Measurements from ENCODE around the gene AFAP1L2.

Gene AFAP1L2

DNA sequence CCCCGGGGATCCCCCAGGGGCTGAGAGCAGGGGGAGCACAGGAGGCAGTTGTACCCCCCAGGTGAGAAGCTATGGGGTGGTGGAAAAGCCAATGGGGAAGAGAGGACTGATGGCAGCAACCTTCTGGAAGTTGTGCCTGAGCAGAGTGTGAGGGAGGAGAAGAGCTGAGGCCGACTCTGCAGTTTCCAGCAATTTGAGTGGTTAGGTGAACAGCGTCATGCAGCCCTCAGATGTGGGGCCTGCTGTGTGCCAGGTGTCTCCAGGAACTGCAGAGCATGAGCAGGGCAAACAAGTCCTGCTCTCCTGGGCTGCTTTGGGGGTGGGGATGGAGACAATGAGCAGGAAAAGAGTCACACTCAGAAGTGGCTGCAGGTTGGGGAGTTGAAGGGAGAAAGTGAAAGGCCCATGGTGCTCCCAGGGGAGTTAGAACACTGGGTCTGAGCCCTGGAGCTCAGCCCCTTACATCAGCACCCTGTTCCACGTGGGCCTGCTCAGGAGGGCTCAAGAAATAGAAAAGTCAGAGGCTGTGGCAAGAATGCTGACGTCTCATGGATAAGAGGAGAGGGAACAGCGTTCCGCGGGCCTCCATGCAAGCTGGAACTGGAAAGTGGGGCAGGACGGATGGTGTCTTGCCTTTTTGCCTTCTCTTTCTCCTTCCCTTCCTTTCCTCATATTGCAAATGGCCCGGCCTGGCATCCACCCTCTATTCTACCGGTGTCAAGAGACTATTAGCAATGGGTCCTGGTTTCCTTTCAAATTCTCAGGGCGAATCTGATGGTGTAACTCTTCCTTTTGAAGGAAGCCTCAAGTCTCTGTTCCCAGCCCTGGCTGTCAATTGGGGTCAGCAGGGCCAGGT is 4.0 kb upstream of the AFAP1L2 start:
- no peak for DNase-seq

DNA sequence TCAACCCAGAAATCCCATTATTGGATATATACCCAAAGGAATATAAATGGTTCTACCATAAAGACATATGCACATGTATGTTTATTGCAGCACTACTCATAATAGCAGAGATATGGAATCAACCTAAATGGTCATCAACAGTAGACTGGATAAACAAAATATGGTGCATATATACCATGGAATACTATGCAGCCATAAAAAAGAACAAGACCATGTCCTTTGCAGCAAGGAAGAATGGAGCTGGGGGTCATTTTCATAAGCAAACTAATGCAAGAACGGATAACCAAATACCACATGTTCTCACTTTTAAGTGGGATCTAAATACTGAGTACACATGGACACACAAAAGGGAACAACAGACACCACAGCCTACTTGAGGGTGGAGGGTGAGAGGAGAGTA is 2.2 kb upstream of the AFAP1L2 start:
- DNase-seq = no peak

DNA sequence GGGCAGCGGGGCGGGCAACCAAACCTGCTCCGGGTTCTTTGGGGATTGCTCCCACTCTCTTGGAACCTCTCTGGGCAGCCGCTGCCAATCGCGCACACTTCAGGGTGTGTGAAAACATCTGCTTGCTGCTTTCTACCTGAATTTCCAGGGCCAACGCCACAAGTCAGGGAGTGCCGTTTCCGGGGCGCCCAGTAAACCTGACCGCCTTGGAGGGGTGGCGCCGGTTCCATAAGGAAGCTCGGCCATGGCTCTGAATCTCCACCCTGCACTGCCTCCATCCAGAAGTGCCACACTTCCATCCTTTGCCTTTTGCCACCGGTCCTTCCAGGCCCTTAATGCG is 679 bp upstream of the AFAP1L2 start:
- DNase-seq = no peak

DNA sequence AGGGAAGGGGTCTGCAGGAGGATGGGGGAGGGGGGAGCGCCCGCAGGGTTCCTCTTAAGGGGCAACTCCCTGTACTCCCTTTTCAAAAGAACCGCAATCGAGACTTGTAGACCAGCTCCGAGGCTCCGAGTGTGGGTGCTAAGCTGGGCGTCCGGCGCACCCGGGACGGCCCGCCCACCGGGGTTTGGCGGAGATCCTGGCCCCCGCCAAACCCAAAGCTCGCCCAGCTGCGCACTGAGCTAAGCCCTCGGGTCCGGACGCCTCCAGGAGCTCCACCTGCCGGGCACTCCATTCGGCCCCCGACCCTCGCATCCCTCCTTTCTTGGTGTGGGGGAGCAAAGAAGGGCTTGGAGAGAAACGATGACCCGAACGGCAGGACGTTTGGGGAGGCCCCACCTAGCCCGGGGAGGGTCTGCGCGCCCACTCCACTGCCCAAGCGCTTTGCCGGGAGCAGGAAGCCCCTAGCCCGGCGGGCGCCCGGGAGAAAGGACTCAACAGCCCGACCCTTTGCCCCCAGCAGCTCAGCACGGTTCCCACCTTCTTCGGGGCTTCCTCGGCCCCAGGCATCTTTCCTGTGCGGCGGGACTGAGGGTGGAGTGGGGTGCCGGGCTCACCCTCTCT is 651 bp downstream of the AFAP1L2 start:
- DNase-seq = no peak

DNA sequence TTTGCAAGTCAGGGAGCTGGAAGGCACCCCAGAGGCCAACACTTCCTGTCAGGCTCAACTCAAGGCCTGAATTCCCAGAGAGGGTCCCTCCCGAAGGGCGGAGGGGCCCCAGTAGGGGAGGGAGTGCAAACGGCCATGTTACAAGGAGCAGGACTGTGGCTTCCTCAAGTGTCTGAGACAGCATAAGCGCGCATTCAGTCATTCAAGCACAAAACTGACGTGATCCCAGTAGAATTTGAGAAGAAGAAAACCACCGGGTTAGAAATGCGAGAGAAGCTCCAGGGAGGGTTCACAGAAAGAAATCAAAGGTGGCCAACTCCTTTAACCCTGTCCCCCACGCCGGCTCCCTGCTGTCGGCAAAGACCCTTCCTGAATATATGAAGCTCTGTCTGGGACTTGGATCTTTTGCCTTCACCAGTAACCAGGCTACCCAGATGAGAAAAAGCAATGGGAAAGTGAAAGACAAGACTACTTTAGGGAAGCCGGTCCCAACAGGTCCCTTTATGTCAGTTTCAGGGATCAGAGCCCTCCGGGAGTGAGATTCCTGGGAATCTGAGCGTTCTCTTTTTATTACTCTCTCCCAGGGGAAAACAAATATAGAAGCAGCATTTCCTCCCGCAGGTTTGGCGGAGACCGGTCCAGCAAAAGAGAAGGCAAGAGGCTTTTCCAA is 1.3 kb downstream of the AFAP1L2 start:
- no peak for DNase-seq

DNA sequence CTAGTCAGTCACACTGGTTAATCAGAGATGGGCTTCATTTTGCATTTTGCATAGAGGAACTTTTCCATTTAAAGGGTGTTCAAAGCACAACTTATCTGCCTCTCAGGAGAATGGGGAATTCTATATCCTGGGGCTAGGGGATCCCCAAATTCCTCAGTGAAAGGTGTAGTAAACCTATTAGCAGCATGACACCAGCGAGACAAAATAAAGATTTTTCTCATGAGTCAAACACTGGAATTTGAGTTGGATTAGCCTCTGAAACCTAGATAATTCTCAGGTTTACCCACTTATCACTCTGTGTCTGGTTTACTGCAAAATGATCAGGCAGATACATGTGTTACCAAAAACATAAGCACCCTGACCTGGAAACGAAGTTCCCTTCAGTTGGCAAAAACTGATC is 2.1 kb downstream of the AFAP1L2 start:
- DNase-seq = no peak

DNA sequence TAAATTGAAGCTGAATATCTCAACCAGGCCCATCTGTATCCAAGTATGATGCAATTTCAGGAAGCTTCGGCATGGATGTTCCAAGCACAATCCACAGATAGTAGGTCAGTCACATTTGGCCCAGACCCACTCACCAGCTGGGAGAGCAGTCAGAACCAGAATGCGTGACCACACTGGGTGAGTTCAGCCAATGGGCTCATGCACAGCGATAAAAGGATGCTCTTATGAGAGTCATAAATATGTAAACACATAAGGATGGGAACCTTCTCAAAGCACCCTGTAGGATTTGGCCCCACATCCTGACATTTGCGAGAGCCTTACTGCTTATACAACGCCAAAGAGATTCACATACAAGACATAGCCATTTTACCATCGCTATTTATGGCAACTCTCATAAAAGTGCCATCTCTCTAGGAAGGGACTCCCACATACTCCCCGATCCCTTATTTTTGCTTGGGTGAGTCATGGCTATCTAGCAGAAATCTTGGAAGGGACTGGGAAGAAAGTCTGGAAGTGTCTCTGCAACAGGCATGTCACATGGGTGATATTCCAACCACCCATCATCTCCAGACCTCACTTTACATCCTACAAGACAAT is 3.0 kb downstream of the AFAP1L2 start:
- DNase-seq = no peak

DNA sequence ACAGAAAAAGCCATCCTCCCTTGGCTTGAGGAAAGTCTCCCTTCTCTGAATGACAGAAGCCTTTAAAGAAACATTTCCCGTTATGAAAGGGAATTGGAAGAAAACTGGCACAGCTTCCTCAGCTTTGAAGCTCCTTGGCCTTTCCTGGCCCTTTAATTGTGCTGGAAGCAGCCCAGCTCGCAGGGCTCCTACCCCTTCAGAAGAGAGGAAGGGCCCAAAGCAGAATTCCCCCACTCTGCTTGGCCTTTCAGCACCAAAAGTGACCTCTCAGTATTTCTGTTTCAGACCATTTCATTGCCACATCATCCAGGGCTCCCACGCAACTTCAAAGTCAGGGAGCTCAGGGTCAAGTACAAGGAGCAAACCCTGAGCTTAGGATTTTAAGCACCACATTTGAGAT is 4.2 kb downstream of the AFAP1L2 start:
- DNase-seq = no peak

DNA sequence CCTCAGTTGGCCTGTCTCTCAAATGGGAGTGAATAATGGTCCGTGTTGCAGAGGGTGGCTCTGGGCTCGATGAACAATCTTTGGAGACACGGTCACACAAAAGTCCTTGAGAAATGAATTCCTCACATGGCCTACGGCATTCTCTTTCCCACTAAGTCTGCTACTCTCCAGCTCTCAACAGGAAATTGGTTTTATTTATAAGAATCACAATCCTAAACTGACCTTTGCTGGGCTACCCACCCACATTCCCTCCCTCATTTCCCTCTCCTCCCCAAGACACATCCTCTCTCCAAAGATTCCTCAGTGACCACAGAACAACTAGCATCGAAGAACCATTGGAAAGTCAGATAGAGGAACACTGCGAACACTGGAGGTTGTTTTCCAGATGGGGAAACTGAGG is 4.7 kb downstream of the AFAP1L2 start:
- DNase-seq = no peak

DNA sequence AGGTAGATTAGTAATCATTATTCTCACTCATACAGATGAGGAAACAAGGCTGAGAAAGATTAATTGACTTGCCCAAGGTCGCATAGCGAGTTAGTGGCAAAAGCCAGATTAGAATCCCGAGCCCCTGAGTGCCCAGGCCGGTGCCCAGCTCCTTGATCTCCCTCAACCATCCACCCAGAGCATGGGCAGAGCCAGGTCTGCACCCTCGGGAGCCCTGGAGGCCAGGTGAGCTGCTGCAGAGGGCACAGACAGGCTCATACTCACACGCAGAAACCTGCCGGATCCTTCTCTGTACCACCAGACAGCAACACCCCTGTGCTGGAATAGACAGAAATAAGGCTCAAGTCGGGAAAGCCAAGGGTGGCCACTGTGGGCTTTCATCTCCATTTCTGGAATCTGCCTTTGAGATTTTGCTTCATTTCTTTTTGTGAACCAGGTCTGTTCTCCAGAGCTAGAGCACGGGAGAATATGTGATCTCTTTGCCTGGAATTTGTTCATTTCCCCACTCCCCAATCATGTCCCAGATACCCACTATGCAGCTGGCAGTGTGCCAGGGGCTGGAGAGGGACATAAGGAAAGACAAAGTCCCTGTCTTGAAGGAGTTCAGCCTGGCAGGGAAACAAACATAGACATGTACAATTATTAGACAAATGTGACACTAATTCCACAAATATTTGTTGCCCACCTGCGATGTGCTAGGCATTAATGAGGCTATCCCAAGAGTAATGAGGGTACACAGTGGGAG is 5.5 kb downstream of the AFAP1L2 start:
- DNase-seq = no peak

DNA sequence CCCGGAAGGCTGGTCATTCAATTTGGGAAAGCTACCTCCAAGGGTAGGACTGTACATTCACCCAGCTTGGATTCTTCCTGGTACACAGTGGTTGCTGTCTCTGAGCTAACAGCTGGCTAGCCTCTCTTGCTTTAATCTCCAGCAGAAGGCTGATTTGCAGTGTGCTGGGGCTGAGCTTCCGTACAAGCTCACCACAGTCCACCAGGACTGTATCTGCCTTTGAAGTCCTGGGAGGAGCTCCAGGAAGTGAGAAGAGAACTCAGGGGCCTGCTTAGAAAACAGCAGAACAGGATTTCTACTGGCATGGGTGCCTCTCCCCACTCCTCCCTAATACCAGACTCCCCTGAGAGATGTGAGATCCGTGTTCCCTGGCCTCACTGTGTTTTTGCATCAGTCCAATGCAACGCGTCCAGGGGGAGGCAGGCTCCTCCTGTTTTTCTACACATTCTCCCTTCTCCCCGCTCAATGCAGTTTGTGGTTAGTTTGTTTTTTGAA is 6.6 kb downstream of the AFAP1L2 start:
- no peak for DNase-seq

DNA sequence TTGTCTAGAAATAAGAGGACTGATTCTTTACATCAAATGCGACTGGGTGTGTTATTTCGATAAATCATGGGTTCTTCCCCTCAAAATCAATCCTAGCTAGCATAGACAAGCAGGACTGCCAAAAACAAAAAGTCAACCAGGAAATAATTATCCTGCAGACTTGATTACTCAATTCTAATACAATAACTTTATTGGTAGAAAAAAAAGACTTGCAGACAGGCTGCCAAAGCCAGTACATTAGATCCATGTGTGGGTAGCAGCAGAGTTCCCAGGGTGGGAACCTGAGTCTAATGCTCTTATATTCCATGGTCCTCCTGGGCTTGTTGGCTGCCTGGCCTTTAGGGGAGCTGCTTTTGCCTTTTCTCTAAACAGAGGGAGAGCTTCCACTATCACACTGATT is 7.8 kb downstream of the AFAP1L2 start:
- DNase-seq = no peak

DNA sequence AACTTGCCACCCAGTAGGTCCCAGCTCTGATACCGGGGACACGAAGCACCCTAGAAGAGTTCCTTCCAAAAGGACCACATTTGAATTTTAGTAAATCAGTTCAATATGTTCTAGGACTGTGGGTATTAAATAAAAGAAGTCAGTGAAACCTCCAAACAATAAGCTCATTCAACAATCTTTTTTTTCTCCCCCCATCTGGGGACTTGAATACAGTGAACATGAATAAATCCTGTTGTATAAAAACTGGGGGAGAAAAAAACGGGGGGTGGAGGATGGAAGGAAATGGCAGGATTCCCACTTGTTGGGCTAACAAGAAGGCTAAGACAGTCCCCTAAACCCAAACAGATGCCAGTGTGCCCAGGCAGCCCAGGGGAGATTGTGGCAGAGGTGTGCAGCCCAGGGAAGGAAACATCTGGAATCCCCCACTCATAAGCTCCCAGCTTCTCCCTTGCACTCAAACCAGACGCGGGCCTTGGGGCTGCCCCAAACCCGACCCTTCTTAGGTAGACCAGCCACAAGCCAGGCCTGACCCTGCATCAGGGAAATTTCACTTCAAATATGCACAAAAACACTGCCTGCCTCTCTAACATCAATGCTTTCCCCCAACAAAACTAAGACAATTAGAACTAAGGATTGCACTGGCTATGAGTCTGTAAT is 8.8 kb downstream of the AFAP1L2 start:
- no peak for DNase-seq

DNA sequence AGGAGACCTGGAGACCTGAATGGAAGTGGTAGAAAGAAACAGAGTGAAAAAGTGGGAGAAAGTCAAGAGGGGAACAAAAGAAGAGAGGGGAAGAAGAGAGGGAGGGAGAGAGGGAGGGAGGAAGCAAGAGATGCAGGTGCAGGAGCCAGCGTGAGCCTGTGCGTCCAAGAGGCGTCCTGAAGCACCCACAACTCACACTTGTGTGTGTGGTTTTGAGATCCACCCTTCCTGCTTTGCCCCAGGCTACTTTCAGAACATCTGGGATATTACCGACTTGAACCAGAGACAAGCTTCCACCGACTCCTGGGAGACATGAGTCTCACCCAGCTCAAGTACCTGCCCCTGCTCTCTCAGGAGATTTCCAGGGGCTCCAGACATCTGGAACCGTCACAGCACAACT is 9.8 kb downstream of the AFAP1L2 start:
- no peak for DNase-seq

DNA sequence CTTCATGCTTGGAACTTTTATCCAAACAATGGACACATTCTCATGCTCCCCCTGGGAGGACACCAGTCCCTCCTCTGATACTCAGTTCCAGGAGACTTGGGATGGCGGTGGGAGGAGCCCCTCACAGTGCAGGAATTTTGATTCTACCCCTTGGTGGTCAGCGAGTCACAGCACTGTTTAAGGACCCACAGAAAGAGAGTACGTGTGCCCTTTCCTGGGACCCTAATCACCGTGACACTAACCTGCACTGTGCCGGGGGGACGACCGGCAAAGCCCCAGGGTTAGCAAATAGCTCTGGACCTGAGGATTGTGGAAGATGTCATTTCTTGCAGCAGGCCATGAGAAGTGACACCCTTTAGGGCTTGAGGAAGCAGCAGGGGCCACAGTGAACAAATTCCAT is 10.4 kb downstream of the AFAP1L2 start:
- DNase-seq = no peak

DNA sequence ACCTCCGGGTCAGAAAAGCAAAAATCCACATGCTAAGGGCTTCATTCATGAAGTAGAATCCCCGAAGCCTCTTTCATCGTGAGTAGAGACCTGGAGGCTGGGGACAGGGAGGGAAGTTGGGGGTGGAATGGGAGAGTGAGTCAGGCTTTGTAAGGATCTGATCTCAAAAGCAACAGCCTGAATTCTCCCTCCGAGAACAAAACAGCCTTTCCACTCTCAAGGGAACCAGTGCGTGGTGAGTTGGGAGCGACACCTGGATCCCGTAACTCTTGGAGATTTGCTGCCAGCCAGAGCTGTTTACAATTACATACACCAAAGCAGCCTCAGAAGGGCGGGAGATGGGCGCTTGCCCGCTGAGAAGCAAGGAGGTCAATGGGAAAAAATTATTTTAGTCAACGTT is 10.8 kb downstream of the AFAP1L2 start:
- DNase-seq = no peak

DNA sequence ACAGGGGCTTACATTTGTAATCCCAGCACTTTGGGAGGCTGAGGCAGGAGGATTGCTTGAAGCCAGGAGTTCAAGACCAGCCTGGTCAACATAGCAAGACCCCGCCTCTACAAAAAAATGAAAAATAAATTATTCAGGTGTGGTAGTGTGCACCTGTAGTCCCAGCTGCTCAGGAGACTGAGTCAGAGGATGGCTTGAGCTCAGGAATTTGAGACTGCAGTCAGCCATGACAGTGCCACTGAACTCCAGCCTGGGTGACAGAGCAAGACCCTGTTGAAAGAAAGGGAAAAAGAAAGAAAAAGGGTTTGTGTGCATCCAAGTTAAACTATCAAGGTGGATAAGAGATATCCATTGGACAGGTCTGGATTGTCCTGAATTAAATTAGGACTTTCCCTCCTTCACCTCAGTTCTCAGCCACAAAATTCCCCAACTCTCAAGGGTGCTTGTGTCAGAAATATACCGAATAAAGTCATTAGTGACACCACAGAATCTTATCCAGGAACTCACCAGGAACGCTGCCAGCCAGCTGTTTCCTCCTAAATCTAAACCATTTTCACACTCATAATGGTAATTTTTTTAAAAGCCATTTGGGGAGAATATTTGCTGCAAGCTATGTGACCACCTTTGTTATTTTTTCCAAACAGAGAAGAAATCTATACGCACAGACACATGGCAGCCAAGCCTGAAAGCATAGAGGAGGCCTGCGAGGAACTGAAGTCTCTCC is 12.0 kb downstream of the AFAP1L2 start:
- no peak for DNase-seq

DNA sequence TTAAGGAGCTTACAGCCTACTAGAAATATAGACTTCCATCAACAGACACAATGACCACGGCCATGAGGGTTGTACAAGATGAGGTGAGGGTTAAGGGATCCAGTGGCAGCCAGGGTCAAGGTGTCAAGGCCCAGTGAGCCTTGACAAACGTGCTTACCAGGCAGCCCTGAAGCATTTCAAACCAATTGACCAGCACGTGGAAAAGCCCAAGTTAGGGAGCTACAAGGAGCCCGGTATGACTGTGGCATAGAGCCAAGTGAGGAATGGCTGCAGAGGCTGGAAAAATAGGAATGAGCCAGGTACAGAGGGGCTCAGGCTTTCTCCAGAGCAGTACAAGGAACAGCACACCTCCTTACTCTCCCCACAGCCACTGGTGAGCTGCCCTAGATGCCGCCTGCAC is 12.7 kb downstream of the AFAP1L2 start:
- DNase-seq = no peak

DNA sequence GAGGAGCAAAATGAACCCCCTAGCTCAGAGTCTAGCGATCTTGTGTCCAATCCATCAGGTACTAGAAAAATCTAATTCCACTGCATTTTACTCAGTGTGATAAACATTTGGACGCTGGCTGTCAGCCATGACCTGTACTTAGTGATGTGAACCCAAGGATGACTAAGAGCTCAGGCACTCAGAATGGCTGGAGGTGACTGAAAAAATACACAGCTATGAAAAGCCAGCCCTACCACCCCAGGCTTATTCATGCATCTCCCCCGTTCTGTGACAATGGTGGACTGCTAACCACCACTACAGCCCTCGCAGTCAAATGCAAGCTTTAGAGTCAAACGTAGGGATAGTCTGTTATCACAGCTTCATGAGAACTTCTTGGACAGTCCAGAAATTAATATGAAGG is 14.9 kb downstream of the AFAP1L2 start:
- DNase-seq = no peak

DNA sequence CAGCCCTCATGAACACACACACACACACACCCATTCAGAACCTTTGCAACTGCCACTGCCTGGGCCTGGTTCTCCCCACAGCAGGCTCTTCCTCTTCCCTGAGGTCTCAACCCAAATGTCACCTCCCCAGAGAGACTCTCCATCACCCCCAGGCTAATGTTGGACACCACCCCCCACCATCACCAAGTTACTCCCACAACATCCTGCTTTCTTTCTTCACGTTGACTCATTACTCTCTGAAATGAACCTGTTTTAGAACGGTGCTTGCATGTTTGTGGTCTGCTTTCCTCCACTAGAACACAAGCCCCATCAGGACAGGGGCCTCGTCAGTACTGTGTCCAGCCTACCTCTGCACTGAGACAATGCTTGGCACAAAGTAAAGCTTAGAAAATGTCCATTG is 16.0 kb downstream of the AFAP1L2 start:
- no peak for DNase-seq

DNA sequence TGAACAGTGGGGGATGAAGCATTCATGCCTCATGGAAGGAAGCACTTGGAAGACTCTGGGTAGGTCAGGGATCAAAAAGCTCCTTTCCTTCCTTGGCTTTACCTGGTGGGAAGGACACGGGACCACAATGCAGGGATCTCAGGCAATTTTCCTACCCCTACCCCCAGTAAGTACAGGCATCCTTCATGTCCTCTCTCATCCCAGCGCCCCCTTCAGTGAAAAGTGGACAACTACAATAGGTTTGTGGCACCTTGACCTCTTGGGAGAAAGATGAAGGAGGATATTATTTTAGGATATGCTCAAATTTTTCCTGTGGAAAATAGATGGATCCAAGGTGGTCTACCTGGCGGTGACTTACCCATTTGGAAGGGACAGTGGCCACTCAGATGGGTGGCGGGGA is 16.5 kb downstream of the AFAP1L2 start:
- DNase-seq = no peak

DNA sequence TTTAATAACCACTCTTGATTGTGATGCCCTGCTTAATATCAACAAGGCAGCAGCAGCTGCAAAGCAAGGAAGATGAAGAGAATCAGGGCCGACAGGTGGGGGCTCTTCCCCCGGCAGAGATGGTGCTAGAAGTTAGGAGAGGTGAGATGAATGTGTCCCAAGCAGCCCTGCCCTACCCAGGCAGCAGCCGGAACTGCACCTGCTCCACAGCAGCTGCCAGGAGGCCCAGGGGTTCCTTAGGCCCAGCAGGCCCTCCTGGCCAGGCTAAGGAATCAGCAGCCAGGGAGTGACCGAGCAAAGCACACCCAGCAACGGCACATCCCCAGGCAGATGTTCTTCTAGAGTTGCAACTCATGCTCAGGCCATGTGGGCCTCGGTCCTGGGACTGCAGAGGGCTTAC is 17.9 kb downstream of the AFAP1L2 start:
- DNase-seq = no peak
